HepG2 (cell line): Measurements from ENCODE around the gene C1GALT1C1. TPM values are rescaled to one million over a fixed set of nuclear protein-coding genes. Genes with fewer than 3 reads are reported as not detected.
A peak's percentile ranks its signal among the peaks of the same experiment; 100 is the strongest.

ENCODE experiments used
- ARNT ChIP-seq: fragments of 450-650 bp; IDR thresholded peaks from 2 replicates; pipeline ENCODE4 v1.6.1; 2017
- ERF ChIP-seq: IDR thresholded peaks from 2 replicates; pipeline ENCODE4 v1.6.1; 2018; ENCODE audit warnings: missing biosample characterization, missing genetic modification reagents
- HNRNPLL ChIP-seq: fragments of 200-400 bp; formaldehyde crosslinking; IDR thresholded peaks from 2 replicates; pipeline ENCODE4 v1.6.1; 2017; ENCODE audit warnings: mild to moderate bottlenecking, low read depth, low read length; ENCODE audit not compliant: poor library complexity, severe bottlenecking
- HOXA3 ChIP-seq: sonication (generic); formaldehyde crosslinking; IDR thresholded peaks from 2 replicates; pipeline ENCODE4 v1.5.0; 2020; ENCODE audit warnings: missing genetic modification reagents
- MLLT10 ChIP-seq: sonication (generic); formaldehyde crosslinking; IDR thresholded peaks from 2 replicates; pipeline ENCODE4 v1.4.0; 2020; ENCODE audit warnings: missing genetic modification reagents
- NR2F2 ChIP-seq: IDR thresholded peaks from 2 replicates; pipeline ENCODE4 v1.6.1; 2012; ENCODE audit warnings: low read depth, inconsistent platforms, borderline replicate concordance
- REPIN1 ChIP-seq: sonication (generic); formaldehyde crosslinking; IDR thresholded peaks from 2 replicates; pipeline ENCODE4 v1.8.0; 2022; ENCODE audit warnings: missing genetic modification reagents, low read depth, mild to moderate bottlenecking, borderline replicate concordance
- ZXDC ChIP-seq: sonication (generic); formaldehyde crosslinking; IDR thresholded peaks from 2 replicates; pipeline ENCODE4 v1.5.0; 2020; ENCODE audit warnings: mild to moderate bottlenecking, missing genetic modification reagents
- polyA plus RNA-seq, 8 experiments: library from polyadenylated mRNA; depleted of rRNA in 3 of 8; stranded (reverse) in 7 of 8; unstranded in 1 of 8; fragments of >200 nt; fragmentation: Illumina TruSeq in 4 of 8; extraction: Trizol in 4 of 8; gene quantifications; 2 replicates each; pipeline versions ENCODE4 v1.2.1 to v1.2.3, GENCODE V29; 2011 to 2016; ENCODE audit warnings: low read depth in 4 of 8, missing spikeins in 1 of 8, mixed read lengths in 1 of 8; ENCODE audit not compliant: insufficient read depth in 1 of 8
- total RNA-seq, 5 experiments: library from RNA; depleted of rRNA; stranded (reverse); fragments of >200 nt; fragmentation: Illumina TruSeq; extraction: Trizol; gene quantifications; 2 replicates each; pipeline ENCODE4 v1.2.3, GENCODE V29; 2016; ENCODE audit warnings: low read depth in 1 of 5
- TF ChIP-seq, protein P1 (sequence below): IDR thresholded peaks from 2 replicates; pipeline ENCODE4 v1.6.1; 2012; ENCODE audit warnings: low read length, improper control_type of control experiment
- TF ChIP-seq, protein P2 (sequence below), 2 experiments: sonication (generic) in 1 of 2; formaldehyde crosslinking in 1 of 2; IDR thresholded peaks; 2 replicates each; pipeline versions ENCODE4 v1.4.0 to v1.6.1; 2016 to 2020; ENCODE audit warnings: borderline replicate concordance in 1 of 2, low read depth in 1 of 2, mild to moderate bottlenecking in 1 of 2, missing genetic modification reagents in 1 of 2
- TF ChIP-seq, protein P3 (sequence below): sonication (generic); formaldehyde crosslinking; conservative IDR thresholded peaks from 2 replicates; pipeline ENCODE4 v1.4.0; 2020; ENCODE audit warnings: mild to moderate bottlenecking, missing genetic modification reagents, moderate library complexity

Gene C1GALT1C1
- total and polyA plus RNA-seq, 2 of the 13 experiments (the other 11 are each of a cell fraction or from before 2014, with no cell fraction given), result 26.3 to 31.9 TPM

DNA sequence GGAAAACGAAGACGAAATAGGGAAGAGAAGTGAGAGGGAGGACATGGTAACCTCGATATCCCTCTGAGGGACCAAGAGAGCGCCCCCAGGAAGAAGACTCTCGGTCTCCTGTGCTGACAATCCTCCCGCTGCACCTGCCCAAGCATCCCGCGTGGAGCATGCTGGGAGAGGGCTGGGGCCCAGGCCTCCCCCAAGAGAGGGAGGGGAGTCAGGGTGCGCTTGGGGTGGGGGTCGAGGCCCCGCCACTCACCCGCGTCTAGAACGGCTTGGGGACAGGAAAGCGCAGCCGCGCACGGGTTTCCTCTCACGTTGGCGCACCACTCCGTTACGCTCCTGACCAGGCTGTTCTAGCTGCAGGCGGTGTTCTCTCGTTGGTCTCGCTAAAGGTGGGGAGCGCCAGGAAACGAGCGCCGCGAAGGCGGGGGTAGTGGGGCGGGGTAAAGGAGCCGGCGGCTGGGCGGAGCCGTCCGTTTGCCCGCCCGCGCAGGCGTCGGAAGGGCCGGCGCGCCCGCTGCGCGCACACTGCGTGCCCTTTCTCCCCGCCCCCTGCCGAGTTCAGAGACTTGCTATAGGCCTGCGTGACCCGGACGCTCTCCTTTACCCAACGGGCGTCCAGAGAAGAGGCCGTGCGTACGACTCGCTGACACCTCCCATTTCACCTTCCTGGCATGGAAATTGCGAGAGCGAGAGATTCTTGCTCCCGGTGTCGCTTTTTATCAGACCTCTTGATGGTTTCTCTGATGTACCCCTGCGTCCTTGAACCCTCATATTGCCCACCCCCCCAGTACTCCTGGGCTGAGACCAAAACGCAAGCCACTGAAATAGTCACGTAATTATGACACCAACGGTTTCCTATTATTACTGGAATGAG, at the start of gene C1GALT1C1 (continued):
- TF ChIP-seq, protein P1, sequence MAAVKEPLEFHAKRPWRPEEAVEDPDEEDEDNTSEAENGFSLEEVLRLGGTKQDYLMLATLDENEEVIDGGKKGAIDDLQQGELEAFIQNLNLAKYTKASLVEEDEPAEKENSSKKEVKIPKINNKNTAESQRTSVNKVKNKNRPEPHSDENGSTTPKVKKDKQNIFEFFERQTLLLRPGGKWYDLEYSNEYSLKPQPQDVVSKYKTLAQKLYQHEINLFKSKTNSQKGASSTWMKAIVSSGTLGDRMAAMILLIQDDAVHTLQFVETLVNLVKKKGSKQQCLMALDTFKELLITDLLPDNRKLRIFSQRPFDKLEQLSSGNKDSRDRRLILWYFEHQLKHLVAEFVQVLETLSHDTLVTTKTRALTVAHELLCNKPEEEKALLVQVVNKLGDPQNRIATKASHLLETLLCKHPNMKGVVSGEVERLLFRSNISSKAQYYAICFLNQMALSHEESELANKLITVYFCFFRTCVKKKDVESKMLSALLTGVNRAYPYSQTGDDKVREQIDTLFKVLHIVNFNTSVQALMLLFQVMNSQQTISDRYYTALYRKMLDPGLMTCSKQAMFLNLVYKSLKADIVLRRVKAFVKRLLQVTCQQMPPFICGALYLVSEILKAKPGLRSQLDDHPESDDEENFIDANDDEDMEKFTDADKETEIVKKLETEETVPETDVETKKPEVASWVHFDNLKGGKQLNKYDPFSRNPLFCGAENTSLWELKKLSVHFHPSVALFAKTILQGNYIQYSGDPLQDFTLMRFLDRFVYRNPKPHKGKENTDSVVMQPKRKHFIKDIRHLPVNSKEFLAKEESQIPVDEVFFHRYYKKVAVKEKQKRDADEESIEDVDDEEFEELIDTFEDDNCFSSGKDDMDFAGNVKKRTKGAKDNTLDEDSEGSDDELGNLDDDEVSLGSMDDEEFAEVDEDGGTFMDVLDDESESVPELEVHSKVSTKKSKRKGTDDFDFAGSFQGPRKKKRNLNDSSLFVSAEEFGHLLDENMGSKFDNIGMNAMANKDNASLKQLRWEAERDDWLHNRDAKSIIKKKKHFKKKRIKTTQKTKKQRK, result no peak
- TF ChIP-seq NR2F2 (no peak), ARNT (no peak), HNRNPLL (peak; percentile 93), REPIN1 (CRISPR knock-in tag) (0 out of 2 replicates have a peak, but pooled peaks have one; percentile 38), ERF (CRISPR knock-in tag) (no peak), HOXA3 (CRISPR knock-in tag) (peak; percentile 62), ZXDC (CRISPR knock-in tag) (no peak), MLLT10 (CRISPR knock-in tag) (no peak)
- TF ChIP-seq, protein P2, sequence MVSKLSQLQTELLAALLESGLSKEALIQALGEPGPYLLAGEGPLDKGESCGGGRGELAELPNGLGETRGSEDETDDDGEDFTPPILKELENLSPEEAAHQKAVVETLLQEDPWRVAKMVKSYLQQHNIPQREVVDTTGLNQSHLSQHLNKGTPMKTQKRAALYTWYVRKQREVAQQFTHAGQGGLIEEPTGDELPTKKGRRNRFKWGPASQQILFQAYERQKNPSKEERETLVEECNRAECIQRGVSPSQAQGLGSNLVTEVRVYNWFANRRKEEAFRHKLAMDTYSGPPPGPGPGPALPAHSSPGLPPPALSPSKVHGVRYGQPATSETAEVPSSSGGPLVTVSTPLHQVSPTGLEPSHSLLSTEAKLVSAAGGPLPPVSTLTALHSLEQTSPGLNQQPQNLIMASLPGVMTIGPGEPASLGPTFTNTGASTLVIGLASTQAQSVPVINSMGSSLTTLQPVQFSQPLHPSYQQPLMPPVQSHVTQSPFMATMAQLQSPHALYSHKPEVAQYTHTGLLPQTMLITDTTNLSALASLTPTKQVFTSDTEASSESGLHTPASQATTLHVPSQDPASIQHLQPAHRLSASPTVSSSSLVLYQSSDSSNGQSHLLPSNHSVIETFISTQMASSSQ (IDR thresholded peaks at IDR 0.05; ENCODE audit: low read depth), result no peak
- TF ChIP-seq, protein P2 (CRISPR knock-in tag; IDR thresholded peaks at IDR 0.05; ENCODE audit: borderline replicate concordance), result peak; percentile 77; the same call in 1 of the 2 replicates
- TF ChIP-seq, protein P3, sequence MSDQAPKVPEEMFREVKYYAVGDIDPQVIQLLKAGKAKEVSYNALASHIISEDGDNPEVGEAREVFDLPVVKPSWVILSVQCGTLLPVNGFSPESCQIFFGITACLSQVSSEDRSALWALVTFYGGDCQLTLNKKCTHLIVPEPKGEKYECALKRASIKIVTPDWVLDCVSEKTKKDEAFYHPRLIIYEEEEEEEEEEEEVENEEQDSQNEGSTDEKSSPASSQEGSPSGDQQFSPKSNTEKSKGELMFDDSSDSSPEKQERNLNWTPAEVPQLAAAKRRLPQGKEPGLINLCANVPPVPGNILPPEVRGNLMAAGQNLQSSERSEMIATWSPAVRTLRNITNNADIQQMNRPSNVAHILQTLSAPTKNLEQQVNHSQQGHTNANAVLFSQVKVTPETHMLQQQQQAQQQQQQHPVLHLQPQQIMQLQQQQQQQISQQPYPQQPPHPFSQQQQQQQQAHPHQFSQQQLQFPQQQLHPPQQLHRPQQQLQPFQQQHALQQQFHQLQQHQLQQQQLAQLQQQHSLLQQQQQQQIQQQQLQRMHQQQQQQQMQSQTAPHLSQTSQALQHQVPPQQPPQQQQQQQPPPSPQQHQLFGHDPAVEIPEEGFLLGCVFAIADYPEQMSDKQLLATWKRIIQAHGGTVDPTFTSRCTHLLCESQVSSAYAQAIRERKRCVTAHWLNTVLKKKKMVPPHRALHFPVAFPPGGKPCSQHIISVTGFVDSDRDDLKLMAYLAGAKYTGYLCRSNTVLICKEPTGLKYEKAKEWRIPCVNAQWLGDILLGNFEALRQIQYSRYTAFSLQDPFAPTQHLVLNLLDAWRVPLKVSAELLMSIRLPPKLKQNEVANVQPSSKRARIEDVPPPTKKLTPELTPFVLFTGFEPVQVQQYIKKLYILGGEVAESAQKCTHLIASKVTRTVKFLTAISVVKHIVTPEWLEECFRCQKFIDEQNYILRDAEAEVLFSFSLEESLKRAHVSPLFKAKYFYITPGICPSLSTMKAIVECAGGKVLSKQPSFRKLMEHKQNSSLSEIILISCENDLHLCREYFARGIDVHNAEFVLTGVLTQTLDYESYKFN, result peak; percentile 51; the same call in 1 of the 2 replicates
